ENCODE results near the gene RAD52.

RAD52 gene

GRCh38 chr12:862303-862911 is 87.1 kb downstream of the RAD52 start:
- in situ Hi-C loops (cut with MboI; ENCODE audit: low sequenced_read_pairs, unreplicated experiment), result no loop called here
- no peak for DNase-seq (ENCODE audit: low spot score)
- TF ChIP-seq CTCF (IDR thresholded peaks at IDR 0.05; ENCODE audit: borderline replicate concordance, control extremely low read depth, extremely low read depth, insufficient read depth, missing control alignments), result no peak
